ENCODE results near the gene RWDD4. TPM values are rescaled to one million over a fixed set of nuclear protein-coding genes. Genes with fewer than 3 reads are reported as not detected.
A peak's percentile ranks its signal among the peaks of the same experiment; 100 is the strongest.

Gene RWDD4
- total and polyA plus RNA-seq, 9 of the 15 experiments (the other 6 are each of a cell fraction or from before 2014, with no cell fraction given) = 8.4 to 32.5 (median 24.2) TPM

DNA sequence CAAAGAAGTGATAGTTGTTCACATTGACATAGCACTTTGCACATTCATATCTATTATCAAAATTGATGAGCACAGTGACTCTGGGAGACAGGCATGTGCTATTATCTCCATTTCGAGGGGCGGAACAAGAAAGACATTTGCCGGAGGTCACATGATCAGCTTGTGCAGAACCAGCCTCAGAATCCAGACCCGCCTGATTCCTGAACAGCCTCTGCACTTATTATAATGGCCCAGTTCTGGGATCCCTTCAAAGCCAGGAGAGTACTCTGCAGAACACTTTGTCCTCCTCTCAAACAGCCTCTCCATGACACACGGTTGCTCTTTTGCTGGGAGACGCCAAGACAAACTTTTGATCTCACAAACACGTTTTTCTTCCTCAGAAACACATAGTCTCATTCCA, 48.4 kb downstream of the RWDD4 start (continued):
- TF ChIP-seq, protein P1, sequence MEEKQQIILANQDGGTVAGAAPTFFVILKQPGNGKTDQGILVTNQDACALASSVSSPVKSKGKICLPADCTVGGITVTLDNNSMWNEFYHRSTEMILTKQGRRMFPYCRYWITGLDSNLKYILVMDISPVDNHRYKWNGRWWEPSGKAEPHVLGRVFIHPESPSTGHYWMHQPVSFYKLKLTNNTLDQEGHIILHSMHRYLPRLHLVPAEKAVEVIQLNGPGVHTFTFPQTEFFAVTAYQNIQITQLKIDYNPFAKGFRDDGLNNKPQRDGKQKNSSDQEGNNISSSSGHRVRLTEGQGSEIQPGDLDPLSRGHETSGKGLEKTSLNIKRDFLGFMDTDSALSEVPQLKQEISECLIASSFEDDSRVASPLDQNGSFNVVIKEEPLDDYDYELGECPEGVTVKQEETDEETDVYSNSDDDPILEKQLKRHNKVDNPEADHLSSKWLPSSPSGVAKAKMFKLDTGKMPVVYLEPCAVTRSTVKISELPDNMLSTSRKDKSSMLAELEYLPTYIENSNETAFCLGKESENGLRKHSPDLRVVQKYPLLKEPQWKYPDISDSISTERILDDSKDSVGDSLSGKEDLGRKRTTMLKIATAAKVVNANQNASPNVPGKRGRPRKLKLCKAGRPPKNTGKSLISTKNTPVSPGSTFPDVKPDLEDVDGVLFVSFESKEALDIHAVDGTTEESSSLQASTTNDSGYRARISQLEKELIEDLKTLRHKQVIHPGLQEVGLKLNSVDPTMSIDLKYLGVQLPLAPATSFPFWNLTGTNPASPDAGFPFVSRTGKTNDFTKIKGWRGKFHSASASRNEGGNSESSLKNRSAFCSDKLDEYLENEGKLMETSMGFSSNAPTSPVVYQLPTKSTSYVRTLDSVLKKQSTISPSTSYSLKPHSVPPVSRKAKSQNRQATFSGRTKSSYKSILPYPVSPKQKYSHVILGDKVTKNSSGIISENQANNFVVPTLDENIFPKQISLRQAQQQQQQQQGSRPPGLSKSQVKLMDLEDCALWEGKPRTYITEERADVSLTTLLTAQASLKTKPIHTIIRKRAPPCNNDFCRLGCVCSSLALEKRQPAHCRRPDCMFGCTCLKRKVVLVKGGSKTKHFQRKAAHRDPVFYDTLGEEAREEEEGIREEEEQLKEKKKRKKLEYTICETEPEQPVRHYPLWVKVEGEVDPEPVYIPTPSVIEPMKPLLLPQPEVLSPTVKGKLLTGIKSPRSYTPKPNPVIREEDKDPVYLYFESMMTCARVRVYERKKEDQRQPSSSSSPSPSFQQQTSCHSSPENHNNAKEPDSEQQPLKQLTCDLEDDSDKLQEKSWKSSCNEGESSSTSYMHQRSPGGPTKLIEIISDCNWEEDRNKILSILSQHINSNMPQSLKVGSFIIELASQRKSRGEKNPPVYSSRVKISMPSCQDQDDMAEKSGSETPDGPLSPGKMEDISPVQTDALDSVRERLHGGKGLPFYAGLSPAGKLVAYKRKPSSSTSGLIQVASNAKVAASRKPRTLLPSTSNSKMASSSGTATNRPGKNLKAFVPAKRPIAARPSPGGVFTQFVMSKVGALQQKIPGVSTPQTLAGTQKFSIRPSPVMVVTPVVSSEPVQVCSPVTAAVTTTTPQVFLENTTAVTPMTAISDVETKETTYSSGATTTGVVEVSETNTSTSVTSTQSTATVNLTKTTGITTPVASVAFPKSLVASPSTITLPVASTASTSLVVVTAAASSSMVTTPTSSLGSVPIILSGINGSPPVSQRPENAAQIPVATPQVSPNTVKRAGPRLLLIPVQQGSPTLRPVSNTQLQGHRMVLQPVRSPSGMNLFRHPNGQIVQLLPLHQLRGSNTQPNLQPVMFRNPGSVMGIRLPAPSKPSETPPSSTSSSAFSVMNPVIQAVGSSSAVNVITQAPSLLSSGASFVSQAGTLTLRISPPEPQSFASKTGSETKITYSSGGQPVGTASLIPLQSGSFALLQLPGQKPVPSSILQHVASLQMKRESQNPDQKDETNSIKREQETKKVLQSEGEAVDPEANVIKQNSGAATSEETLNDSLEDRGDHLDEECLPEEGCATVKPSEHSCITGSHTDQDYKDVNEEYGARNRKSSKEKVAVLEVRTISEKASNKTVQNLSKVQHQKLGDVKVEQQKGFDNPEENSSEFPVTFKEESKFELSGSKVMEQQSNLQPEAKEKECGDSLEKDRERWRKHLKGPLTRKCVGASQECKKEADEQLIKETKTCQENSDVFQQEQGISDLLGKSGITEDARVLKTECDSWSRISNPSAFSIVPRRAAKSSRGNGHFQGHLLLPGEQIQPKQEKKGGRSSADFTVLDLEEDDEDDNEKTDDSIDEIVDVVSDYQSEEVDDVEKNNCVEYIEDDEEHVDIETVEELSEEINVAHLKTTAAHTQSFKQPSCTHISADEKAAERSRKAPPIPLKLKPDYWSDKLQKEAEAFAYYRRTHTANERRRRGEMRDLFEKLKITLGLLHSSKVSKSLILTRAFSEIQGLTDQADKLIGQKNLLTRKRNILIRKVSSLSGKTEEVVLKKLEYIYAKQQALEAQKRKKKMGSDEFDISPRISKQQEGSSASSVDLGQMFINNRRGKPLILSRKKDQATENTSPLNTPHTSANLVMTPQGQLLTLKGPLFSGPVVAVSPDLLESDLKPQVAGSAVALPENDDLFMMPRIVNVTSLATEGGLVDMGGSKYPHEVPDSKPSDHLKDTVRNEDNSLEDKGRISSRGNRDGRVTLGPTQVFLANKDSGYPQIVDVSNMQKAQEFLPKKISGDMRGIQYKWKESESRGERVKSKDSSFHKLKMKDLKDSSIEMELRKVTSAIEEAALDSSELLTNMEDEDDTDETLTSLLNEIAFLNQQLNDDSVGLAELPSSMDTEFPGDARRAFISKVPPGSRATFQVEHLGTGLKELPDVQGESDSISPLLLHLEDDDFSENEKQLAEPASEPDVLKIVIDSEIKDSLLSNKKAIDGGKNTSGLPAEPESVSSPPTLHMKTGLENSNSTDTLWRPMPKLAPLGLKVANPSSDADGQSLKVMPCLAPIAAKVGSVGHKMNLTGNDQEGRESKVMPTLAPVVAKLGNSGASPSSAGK (IDR thresholded peaks at IDR 0.05) = peak; percentile 71
- TF ChIP-seq POLR2AphosphoS2 (IDR thresholded peaks at IDR 0.05; ENCODE audit: low read length) (no peak), ZNF699 (CRISPR knock-in tag; IDR thresholded peaks at IDR 0.05; ENCODE audit: insufficient replicate concordance) (no peak), HNRNPL (IDR thresholded peaks at IDR 0.05; ENCODE audit: low read depth, low read length) (no peak), PHTF2 (CRISPR knock-in tag; IDR thresholded peaks at IDR 0.05) (no peak), HNRNPK (IDR thresholded peaks at IDR 0.05; ENCODE audit: low read depth, low read length, poor library complexity, severe bottlenecking) (no peak), ELF1 (tag; IDR thresholded peaks at IDR 0.05) (no peak), POLR2AphosphoS5 (IDR thresholded peaks at IDR 0.05; ENCODE audit: control insufficient read depth, insufficient read depth, low read depth, low read length) (no peak), NR2C1 (IDR thresholded peaks at IDR 0.05) (no peak), NR2C1 (tag; IDR thresholded peaks at IDR 0.05) (no peak), NFYB (IDR thresholded peaks at IDR 0.05; ENCODE audit: extremely low read depth, insufficient read length) (no peak), BRD9 (IDR thresholded peaks at IDR 0.05; ENCODE audit: low read depth, partially characterized antibody) (no peak)
- TF ChIP-seq, protein P2, sequence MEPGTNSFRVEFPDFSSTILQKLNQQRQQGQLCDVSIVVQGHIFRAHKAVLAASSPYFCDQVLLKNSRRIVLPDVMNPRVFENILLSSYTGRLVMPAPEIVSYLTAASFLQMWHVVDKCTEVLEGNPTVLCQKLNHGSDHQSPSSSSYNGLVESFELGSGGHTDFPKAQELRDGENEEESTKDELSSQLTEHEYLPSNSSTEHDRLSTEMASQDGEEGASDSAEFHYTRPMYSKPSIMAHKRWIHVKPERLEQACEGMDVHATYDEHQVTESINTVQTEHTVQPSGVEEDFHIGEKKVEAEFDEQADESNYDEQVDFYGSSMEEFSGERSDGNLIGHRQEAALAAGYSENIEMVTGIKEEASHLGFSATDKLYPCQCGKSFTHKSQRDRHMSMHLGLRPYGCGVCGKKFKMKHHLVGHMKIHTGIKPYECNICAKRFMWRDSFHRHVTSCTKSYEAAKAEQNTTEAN (CRISPR knock-in tag; IDR thresholded peaks at IDR 0.05) = no peak
- TF ChIP-seq, protein P3, sequence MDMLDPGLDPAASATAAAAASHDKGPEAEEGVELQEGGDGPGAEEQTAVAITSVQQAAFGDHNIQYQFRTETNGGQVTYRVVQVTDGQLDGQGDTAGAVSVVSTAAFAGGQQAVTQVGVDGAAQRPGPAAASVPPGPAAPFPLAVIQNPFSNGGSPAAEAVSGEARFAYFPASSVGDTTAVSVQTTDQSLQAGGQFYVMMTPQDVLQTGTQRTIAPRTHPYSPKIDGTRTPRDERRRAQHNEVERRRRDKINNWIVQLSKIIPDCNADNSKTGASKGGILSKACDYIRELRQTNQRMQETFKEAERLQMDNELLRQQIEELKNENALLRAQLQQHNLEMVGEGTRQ (CRISPR knock-in tag; IDR thresholded peaks at IDR 0.05) = peak; percentile 67
